ENCODE measurements around the gene FXYD5. TPM values are rescaled to one million over a fixed set of nuclear protein-coding genes. Genes with fewer than 3 reads are reported as not detected.

Gene FXYD5
- total RNA-seq, 2 experiments from 2014 or later: 587 to 615 TPM

DNA sequence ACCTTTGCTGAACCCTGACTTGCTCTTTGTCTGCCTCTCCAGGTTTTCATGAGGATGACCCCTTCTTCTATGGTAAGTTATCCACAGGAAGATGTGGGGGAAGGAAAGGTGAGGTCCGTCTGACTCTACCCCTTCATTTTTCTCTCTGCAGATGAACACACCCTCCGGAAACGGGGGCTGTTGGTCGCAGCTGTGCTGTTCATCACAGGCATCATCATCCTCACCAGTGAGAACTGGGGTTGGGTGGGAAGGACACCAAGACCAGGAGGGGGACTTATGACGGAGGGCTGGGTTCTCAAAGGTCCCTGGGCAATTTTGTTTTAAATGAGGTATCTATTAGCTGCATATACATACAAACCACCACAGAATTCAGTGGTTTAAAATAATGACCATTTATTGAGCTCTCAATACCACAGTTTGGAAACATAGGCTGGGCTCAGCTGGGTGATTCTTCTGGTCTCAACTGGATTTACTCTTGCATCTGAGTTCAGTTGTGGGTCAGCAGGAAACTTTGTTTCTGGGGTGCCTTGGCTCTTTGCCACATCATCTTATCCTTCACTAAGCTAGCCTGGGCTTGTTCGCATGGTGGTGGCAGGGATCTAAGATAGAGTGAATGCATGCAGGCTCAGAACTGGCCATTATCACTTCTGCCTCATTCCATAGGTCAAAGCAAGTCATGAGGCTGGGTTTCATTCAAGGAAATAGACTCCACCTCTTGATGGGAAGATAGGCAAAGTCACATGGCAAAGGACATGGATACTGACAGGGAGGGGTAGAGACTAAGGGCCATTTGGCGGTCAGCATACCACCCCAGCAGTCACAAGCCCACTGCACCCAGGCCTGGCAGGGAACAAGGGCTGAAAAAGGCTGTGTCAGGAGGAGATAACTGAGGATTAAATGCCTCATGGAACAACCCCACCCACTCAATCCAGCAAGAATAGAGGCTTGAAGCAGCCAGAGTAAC is 11.8 kb downstream of the FXYD5 start:
- peaks cover 93% of the 10 kb centered on the region for H3K36me3 ChIP-seq (ENCODE audit: insufficient read depth, low read length)
- Mint-ChIP-seq H3K9me3 (peaks cover 9% of the 10 kb centered on the region), H3K4me3 (no peak overlapping the region), H3K36me3 (ENCODE audit: low read depth) (peaks cover 100% of the 10 kb centered on the region), H3K27me3 (no peaks in the 10 kb centered on the region), H3K27ac (peak overlapping the region; percentile 91), H3K4me1 (ENCODE audit: low read depth) (peaks cover 59% of the 10 kb centered on the region)
- intact Hi-C loops (cut with DNase I, micrococcal nuclease): no loop called here
- ChIA-PET POLR2A (interaction anchor here (0.7 to 3.6 kb wide), 8 partner anchors 13 to 296 kb away, joined by 3 to 19 read pairs (median 6); partner anchors contain the start of gene FXYD5), CTCF (interaction anchor here (0.5 to 1.4 kb wide), 4 partner anchors 13 to 300 kb away, joined by 3 read pairs; partner anchors contain the start of gene USF2)
- no peak overlapping the region for H3K4me3 ChIP-seq (ENCODE audit: low read length)
- peaks cover 65% of the 10 kb centered on the region for H3K4me1 ChIP-seq (ENCODE audit: insufficient read depth, low read length)
- peak overlapping the region in 1 of 2 donors; percentile 68 for H3K27ac ChIP-seq (ENCODE audit: low read depth in 1 of 2, low read length in 2 of 2)
- H3K9me3 ChIP-seq (ENCODE audit: control insufficient read depth in 1 of 2, insufficient read depth in 1 of 2, low read length in 2 of 2): peaks cover 13 to 16% of the 10 kb centered on the region in 2 experiments
- no peak for DNase-seq
- TF ChIP-seq, protein P1, sequence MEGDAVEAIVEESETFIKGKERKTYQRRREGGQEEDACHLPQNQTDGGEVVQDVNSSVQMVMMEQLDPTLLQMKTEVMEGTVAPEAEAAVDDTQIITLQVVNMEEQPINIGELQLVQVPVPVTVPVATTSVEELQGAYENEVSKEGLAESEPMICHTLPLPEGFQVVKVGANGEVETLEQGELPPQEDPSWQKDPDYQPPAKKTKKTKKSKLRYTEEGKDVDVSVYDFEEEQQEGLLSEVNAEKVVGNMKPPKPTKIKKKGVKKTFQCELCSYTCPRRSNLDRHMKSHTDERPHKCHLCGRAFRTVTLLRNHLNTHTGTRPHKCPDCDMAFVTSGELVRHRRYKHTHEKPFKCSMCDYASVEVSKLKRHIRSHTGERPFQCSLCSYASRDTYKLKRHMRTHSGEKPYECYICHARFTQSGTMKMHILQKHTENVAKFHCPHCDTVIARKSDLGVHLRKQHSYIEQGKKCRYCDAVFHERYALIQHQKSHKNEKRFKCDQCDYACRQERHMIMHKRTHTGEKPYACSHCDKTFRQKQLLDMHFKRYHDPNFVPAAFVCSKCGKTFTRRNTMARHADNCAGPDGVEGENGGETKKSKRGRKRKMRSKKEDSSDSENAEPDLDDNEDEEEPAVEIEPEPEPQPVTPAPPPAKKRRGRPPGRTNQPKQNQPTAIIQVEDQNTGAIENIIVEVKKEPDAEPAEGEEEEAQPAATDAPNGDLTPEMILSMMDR (IDR thresholded peaks at IDR 0.05): no peak
- no peaks in the 10 kb centered on the region for H3K27me3 ChIP-seq (ENCODE audit: control insufficient read depth in 1 of 2, insufficient read depth in 2 of 2, low read length in 2 of 2)
- ATAC-seq (ENCODE audit: poor library complexity): no peak

DNA sequence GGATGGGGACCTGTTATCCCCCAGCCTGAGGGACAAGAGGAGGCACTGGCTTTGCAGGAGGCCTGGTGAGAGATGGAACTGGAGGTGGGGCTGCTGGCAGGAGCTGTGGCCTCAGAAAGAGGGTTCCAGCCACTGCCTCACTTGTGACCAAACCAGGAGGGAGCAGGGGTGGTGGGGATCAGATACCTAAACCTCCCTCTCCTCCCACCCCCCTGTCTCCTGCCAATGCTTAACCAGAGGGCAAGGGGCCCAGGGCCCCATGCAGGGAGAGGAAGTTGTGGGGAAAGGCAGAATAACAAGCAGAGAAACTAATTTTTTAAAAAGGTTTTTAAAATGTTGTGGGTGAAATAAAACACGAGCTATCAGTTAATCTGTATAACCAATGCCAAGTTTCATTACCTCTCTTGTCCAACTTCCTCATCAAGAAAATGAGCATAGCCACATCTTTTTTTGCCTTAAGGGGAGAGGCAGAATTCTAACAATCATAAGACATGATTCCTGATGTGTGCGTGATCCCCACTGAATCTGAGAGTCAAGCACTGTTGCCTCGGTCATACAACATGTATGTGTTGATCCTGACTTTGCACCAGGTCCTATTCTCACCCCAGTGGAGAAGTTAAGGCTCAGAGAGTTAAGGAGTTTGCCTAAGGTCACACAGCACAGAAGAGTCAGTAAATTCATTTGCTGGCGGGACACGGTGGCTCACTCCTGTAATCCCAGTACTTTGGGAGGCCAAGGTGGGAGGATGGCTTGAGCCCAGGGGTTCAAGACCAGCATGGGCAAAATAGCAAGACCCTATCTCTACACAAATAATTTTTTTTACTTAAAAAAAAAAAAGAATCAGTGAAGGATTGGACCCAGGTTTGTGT is 12.9 kb downstream of the FXYD5 start:
- peak overlapping the region; percentile 17 for H3K4me3 Mint-ChIP-seq

More for the DNA sequence above, 12.9 kb downstream of the FXYD5 start:
- peak; percentile 30 for ATAC-seq (ENCODE audit: poor library complexity)
- TF ChIP-seq, protein P1 (IDR thresholded peaks at IDR 0.05): no peak
- Mint-ChIP-seq H3K9me3 (peaks cover 4% of the 10 kb centered on the region), H3K27me3 (no peaks in the 10 kb centered on the region), H3K4me1 (ENCODE audit: low read depth) (peaks cover 62% of the 10 kb centered on the region), H3K27ac (peak overlapping the region; percentile 91), H3K36me3 (ENCODE audit: low read depth) (peaks cover 99% of the 10 kb centered on the region)
- peak in 3 of 14 experiments; percentile 18 to 38 (median 30) for DNase-seq
- Histone ChIP-seq H3K4me3 (ENCODE audit: low read length) (no peak overlapping the region), H3K4me1 (ENCODE audit: insufficient read depth, low read length) (peaks cover 69% of the 10 kb centered on the region), H3K9me3 (ENCODE audit: control insufficient read depth in 1 of 2, insufficient read depth in 1 of 2, low read length in 2 of 2) (peaks cover 13 to 16% of the 10 kb centered on the region in 2 experiments), H3K27me3 (ENCODE audit: control insufficient read depth in 1 of 2, insufficient read depth in 2 of 2, low read length in 2 of 2) (no peaks in the 10 kb centered on the region), H3K36me3 (ENCODE audit: insufficient read depth, low read length) (peaks cover 92% of the 10 kb centered on the region), H3K27ac (ENCODE audit: low read depth in 1 of 2, low read length in 2 of 2) (peak overlapping the region; percentile 50 to 68)
- POLR2A ChIA-PET: interaction anchor here (0.6 to 3.6 kb wide), 10 partner anchors 13 to 295 kb away, joined by 3 to 19 read pairs (median 6); partner anchors contain the start of gene FXYD5
- intact Hi-C loops (cut with DNase I, micrococcal nuclease): no loop called here
- CTCF ChIA-PET: interaction anchor here (0.8 to 1.4 kb wide), 4 partner anchors 12 to 101 kb away, joined by 3 read pairs; partner anchors contain the start of gene USF2

Data from CD4-positive, alpha-beta T cell (primary cell).